Measurements from ENCODE around the gene SCFD2.

Gene SCFD2

GRCh38 chr4:52983563-52984303 is 382.1 kb downstream of the SCFD2 start:
- no peak for DNase-seq (ENCODE audit: low read depth)

DNA sequence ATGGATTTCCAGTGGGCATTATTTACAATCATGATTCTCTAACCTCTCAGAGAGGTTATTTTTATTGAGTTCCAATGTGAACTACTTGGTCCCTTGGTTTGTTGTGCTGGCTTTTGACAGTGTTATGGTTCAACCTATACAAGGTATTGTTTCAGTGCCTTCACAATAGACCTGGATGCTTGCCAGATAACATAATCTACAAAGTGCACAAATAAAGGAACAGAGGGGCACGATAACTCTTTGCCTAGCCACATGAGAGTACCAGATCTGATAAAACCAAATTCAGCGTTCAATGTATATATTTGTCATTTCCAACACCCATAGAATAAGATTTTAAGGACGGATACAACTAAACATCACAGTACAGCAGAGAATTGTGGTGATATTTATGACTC is 382.9 kb downstream of the SCFD2 start:
- no peak for DNase-seq (ENCODE audit: low read depth)

- DNase-seq (ENCODE audit: low read depth), result no peak
Measured at GRCh38 chr4:52982255-52982945, 383.5 kb downstream of the SCFD2 start.

DNA sequence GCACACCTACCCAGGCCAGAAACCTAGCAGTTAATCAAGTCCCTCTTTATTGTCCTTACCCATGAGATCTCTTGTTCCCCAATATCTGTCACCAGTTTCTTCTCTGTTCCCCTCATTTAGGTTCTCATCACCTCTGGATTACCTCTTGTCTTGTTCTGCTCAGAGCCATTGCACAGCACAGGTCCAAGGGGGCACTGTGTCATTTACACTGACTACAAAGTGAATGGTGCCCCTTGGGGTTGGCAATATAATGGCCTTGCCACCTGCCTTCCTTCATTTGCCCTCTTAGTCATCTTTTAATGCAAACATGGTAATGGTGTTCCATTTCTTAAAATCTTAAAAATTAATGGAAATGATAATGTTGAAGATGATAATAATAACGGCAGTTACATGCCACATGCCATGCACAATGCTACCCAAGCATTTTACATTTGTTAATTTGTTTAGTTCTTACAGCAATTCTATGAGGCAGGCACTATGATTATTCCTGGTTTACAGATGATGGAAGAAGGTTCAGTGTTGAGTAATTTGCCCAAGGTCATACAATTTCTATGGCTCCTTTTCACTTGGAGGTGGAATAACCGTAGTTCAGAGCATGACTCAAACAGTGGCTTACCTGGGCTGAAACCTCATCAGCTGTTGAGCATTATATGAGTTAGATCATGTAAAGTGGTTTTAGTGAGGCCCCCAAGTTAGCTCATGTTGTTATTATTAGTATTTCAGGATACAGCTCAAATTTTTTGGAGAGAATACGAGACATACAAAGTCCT is 385.9 kb downstream of the SCFD2 start:
- no peak for DNase-seq (ENCODE audit: low read depth)

DNA sequence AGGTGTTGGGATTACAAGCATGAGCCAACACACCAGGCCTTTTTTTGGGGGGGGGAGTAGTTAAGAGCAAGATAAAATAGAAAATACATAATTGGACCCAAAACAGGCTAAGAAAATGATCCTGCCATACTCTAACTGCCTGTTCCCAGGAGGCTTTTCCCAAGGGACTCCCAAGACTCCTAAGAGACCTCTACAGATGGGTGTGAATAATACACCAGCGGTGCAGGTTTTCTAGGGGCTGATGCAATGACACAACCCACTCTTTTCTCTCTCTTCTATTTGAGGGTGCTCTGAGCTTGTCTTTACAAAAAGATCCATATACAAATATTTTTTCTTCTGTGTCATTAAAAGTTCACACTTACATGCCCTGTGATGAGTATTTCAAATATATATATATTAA is 386.8 kb downstream of the SCFD2 start:
- DNase-seq (ENCODE audit: low read depth), result no peak

- no peak for DNase-seq (ENCODE audit: low read depth)
Measured at GRCh38 chr4:52977252-52977651, 388.6 kb downstream of the SCFD2 start.

DNA sequence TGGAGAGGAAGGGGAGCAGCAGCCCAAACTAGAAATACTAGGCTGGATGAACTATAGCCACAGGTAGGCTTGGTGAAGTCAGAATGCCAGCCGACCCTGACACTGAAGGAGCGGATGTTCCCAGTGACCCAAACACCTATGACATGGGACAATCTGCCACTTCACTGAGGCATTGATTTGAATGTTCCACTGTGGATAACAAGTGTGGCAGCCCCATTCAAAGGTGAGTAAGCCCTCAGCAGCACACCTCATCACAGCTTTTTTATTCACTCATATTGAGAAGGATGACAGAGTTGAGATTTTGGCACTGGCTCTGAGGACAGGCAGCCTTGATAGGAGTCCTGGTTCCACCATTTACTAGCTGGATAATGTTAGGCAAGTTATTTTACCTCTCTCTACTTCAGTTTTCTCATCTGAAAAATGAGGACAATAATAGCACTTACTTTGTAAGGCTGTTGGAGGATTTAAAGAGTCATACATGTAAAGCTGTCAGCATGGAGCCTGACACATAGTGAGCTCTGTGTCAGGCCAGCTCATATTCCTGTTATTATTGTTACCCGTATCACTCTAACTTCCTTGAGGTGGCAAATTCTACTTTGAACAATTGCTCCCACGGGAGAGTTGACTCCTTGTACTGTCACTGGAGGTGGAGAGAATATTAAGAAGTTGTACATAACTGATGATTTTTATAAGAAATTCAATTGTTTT is 389.2 kb downstream of the SCFD2 start:
- DNase-seq (ENCODE audit: low read depth), result no peak

- DNase-seq (ENCODE audit: low read depth), result no peak
Measured at GRCh38 chr4:52968691-52969090, 397.2 kb downstream of the SCFD2 start.

DNA sequence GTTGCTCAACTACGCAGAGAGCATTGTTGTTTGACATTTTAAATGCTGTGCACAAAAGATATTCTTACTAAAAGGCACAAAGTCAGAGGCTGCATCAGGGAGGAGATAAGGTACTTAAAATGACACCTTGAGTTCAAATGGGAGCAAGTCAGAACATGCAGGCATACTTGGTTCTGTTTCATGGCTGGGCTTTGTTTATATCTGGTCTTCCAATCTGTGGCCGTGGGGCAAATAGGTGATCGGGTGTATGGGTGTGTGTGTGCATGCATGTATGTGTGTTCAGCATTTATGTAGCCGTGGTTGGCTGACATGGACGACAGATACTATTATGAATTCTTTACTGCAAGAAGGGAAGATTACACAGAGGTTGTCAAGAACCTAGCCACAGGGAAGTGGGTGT is 397.6 kb downstream of the SCFD2 start:
- DNase-seq (ENCODE audit: low read depth), result no peak

GRCh38 chr4:52966781-52967180 is 399.1 kb downstream of the SCFD2 start:
- no peak for DNase-seq (ENCODE audit: low read depth)

DNA sequence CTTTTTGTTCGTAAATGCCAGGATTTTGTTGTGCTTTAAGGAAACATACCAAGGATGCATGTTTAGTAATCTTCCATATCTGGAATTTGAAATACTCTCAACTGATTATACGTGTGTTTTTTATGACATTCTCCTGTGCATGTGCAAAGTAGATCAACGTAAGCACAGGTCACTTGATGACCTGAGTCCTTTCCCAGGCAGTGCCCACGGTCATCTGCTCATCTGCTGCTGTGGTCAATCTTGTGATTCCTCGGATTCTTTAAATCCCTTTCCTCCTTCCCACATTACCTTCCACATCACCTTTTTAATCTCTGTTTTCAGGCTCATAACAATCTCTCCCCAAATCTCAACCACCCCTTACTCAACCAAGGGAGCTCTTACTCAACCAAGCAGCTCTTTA is 399.7 kb downstream of the SCFD2 start:
- DNase-seq (ENCODE audit: low read depth), result no peak

- DNase-seq (ENCODE audit: low read depth), result no peak
Measured at GRCh38 chr4:52964561-52965101, 401.2 kb downstream of the SCFD2 start.

- DNase-seq (ENCODE audit: low read depth), result no peak
Measured at GRCh38 chr4:52964011-52964410, 401.9 kb downstream of the SCFD2 start.

- DNase-seq (ENCODE audit: low read depth), result no peak
Measured at GRCh38 chr4:52962721-52963120, 403.1 kb downstream of the SCFD2 start.

DNA sequence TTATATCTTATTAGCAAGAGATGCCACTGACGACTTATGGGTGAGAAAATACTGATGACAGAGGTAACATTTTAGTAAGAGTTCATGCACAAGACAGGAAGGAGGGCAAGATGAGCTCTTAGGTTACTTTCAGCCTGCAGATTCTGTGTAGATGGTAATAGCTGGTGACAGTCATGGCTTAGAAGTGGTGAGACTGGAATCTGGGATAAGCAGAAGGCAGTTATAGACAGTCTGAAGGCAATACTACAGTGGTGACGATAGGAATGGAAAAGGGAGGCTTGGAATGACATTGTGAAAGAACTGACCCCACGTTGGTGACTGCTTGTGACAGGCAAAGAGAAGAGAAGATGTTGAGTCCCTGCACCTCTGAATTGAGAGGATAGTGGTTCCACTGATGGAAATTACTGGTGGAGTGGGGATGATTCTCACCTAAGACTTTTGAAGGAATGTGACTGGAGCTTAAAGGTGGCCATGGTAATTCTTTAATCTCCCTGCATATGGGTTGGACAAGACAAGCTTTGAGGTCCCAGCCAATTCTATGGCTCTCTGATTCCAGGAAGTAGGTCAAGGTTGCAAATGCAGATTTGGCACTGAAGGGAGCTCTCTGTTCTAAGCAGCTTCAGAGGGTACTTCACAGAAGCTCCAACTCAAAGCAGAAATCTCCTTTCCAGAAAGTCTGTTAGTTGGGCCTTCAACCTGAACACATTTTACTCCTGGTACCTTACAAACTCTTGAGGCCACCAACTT is 404.0 kb downstream of the SCFD2 start:
- no peak for DNase-seq (ENCODE audit: low read depth)

DNA sequence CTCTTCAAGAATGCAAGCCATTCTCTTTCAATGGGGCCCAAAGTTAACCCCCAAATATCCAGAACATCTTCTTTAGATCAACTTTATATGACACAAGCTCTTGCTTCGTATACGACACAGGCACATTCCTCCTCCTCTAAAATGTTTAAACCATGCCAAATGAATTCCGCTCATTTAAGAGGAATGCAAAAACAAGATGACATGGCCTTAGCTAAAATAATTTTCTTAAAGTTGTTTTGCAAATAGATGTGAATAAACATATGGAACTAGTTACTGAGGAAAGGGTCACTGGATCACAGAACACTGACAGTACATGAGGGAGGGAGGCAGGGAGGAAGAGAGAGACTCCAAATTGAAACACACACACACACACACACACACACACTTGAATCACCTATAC is 406.3 kb downstream of the SCFD2 start:
- no peak for DNase-seq (ENCODE audit: low read depth)

GRCh38 chr4:52957835-52958631 is 407.8 kb downstream of the SCFD2 start:
- DNase-seq (ENCODE audit: low read depth), result no peak

GRCh38 chr4:52957220-52957686 is 408.6 kb downstream of the SCFD2 start:
- no peak for DNase-seq (ENCODE audit: low read depth)

DNA sequence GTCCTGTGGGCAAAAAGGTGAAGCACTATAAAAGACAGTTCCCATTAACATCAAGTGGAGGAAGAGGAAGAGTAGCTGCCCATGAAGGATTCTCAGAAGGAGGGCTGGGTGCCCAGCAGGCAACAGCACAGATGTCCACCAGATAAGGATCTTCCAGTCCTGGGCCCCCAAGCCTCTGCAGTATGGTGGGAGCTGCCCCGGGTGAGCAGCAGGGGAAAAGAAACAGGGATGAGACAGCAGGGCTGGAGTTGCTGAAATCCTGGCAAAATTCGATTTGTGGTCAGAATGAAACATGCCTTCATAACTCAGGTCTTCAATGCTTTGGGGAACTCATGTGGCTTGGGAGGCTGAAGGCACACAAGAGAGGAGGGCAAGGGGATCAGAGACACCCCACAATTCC is 409.2 kb downstream of the SCFD2 start:
- DNase-seq (ENCODE audit: low read depth), result no peak

DNA sequence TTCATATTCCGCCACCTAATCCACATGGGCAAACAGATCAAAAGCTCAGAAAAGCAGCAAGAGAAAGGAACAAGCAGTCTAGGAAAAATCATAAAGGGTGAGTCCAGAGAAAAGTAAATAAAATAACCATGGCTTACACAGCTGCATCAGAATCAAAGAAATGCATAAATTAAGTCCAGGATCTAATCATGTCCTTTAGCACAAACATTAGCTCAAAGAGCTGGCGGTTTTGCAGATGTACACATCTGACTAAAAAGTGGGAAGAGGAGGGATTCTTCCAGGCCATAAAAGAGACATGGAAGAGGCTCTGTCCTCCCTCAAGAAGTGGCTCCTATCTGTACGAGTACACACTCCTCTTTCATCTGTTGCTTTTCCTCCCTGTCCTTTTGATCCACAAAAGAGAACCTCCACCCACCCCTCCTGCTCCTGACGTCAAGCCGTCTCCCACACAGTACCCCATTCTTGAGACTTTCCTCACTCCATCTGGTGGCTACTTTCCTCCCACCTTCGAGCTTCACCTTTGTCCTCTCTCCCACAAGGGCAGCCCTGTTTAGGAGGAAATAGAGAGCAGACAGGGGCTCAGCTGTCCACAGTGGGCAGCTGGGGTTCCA is 411.2 kb downstream of the SCFD2 start:
- no peak for DNase-seq (ENCODE audit: low read depth)

All from stimulated activated CD8-positive, alpha-beta memory T cell treated with anti-CD3 and anti-CD28 coated beads, Interleukin-12 subunit alpha, Interleukin-12 subunit beta, amount 100 ng/mL, for 4 hours (primary cell).